K562 (cell line): Measurements from ENCODE around the gene TESK2. TPM values are rescaled to one million over a fixed set of nuclear protein-coding genes. Genes with fewer than 3 reads are reported as not detected.
"Not testable (repeated sequence)": the region's sequence is repeated elsewhere in the genome, so short reads cannot be mapped to it uniquely, and the experiment has no call there.

ENCODE experiments used
- ATAC-seq: fragments of 200-7000 bp; cut with Tn5 transposase; 3 replicates; pipeline ENCODE4 v1.9.1; 2020; ENCODE audit warnings: moderate library complexity
- BruUV-seq: library from RNA; stranded (reverse); fragments of 400-500 nt; replicated peaks from 2 replicates; lab custom pipeline; 2021; lab: Mats Ljungman, UMichigan
- CTCF ChIA-PET: fragments of 300-600 bp; formaldehyde crosslinking; extraction: SDS; loops from one replicate; lab custom pipeline; 2021; ENCODE audit warnings: low intra/inter-chr PET ratio; lab: Yijun Ruan, JAX
- POLR2A ChIA-PET: fragments of 300-600, 350-650 bp; sonication (Branson Sonifier 250); formaldehyde crosslinking; extraction: SDS; loops from one replicate; lab custom pipeline; 2021; ENCODE audit warnings: antibody characterized with exemption, inconsistent platforms; lab: Yijun Ruan, JAX
- DNase-seq, 4 experiments: peaks; one replicate each; pipeline versions ENCODE4 v3.0.0 to v3.0.0-alpha.2; 2011 to 2018; ENCODE audit warnings: low spot score in 3 of 4, mixed read lengths in 3 of 4; ENCODE audit errors: extremely low read depth in 1 of 4
- FAIRE-seq: peaks from 2 replicates; lab custom pipeline; 2011; peaks lifted over from hg19 to GRCh38; lab: Jason Lieb, UNC
- H2AFZ ChIP-seq: 2 replicates; pipeline ENCODE4 v1.6.0; 2011; ENCODE audit warnings: low read depth, low read length, control low read depth, inconsistent platforms
- H3K27ac ChIP-seq: fragments of 200-600 bp; 3 replicates; pipeline ENCODE4 v1.8.0; 2011; ENCODE audit warnings: low read depth, mild to moderate bottlenecking, control low read depth, inconsistent platforms, low read length, moderate library complexity, mixed read lengths; ENCODE audit errors: extremely low read depth
- H3K27me3 ChIP-seq, 2 experiments: fragments of 300-600 bp in 1 of 2; 2 replicates in 1 of 2; 3 replicates in 1 of 2; pipeline versions ENCODE4 v1.6.0 to v1.8.0; 2011; ENCODE audit warnings: inconsistent platforms in 2 of 2, low read length in 2 of 2, mild to moderate bottlenecking in 1 of 2, mixed read lengths in 1 of 2, moderate library complexity in 1 of 2; ENCODE audit not compliant: control insufficient read depth in 2 of 2, insufficient read depth in 2 of 2
- H3K36me3 ChIP-seq: fragments of 300-600 bp; 3 replicates; pipeline ENCODE4 v1.8.0; 2011; ENCODE audit warnings: mild to moderate bottlenecking, low read length, inconsistent platforms; ENCODE audit not compliant: control insufficient read depth, insufficient read depth
- H3K4me1 ChIP-seq, 2 experiments: fragments of 200-600 bp in 1 of 2; replicated peaks in 1 of 2; 2 replicates in 1 of 2; 3 replicates in 1 of 2; pipeline versions ENCODE4 v1.5.1 to v1.8.0; 2011; ENCODE audit warnings: inconsistent platforms in 2 of 2, low read length in 2 of 2, mild to moderate bottlenecking in 1 of 2, mixed read lengths in 1 of 2, moderate library complexity in 1 of 2; ENCODE audit not compliant: control insufficient read depth in 2 of 2, insufficient read depth in 2 of 2
- H3K4me2 ChIP-seq: 2 replicates; pipeline ENCODE4 v1.6.1; 2011; ENCODE audit warnings: low read length, control low read depth, inconsistent platforms, mixed read lengths; ENCODE audit not compliant: insufficient read depth
- H3K4me3 ChIP-seq: fragments of 200-600 bp; sonication (generic), shearing (Covaris generic); 2 replicates; pipeline ENCODE4 v1.5.1; 2016; ENCODE audit warnings: control low read depth, inconsistent platforms
- H3K79me2 ChIP-seq: fragments of 200-600 bp; 3 replicates; pipeline ENCODE4 v1.8.0; 2011; ENCODE audit warnings: low read length, inconsistent platforms; ENCODE audit not compliant: control insufficient read depth, insufficient read depth
- H3K9ac ChIP-seq, 2 experiments: 2 replicates each; pipeline versions ENCODE4 v1.6.0 to v1.6.1; 2011; ENCODE audit warnings: low read depth in 2 of 2, low read length in 2 of 2, control low read depth in 1 of 2, inconsistent platforms in 1 of 2, mild to moderate bottlenecking in 1 of 2, mixed read lengths in 1 of 2; ENCODE audit not compliant: insufficient read depth in 1 of 2
- H3K9me1 ChIP-seq: one replicate; pipeline ENCODE4 v1.6.0; 2011; ENCODE audit warnings: inconsistent platforms, mild to moderate bottlenecking, low read length, moderate library complexity; ENCODE audit not compliant: control insufficient read depth, insufficient read depth
- H3K9me3 ChIP-seq: replicated peaks from 2 replicates; pipeline ENCODE4 v1.5.1; 2011; ENCODE audit warnings: low read depth, low read length, inconsistent platforms; ENCODE audit not compliant: control insufficient read depth, insufficient read depth
- H4K20me1 ChIP-seq: replicated peaks from 2 replicates; pipeline ENCODE4 v1.6.1; 2011; ENCODE audit warnings: low read length, inconsistent platforms, mixed read lengths; ENCODE audit not compliant: control insufficient read depth, insufficient read depth
- BCOR ChIP-seq: fragments of 450-650 bp; IDR thresholded peaks from 2 replicates; pipeline ENCODE4 v1.6.1; 2016
- CHAMP1 ChIP-seq: fragments of 450-650 bp; IDR thresholded peaks from 2 replicates; pipeline ENCODE4 v1.6.1; 2016; ENCODE audit warnings: mild to moderate bottlenecking
- FOSL1 ChIP-seq: fragments of 200-800 bp; sonication (Bioruptor generic); conservative IDR thresholded peaks from 2 replicates; pipeline ENCODE4 v1.6.1; 2016; ENCODE audit warnings: missing genetic modification characterization, missing compliant biosample characterization
- MECOM ChIP-seq: fragments of 250-450 bp; sonication (Bioruptor Pico); IDR thresholded peaks from 2 replicates; pipeline ENCODE4 v1.8.0; 2022; ENCODE audit warnings: inconsistent platforms
- NR3C1 ChIP-seq: sonication (generic); formaldehyde crosslinking; IDR thresholded peaks from 2 replicates; pipeline ENCODE4 v1.8.1; 2022; ENCODE audit warnings: missing genetic modification reagents
- NR4A1 ChIP-seq, 2 experiments: fragments of 250-450 bp in 1 of 2; fragments of 450-650 bp in 1 of 2; sonication (Bioruptor Pico) in 1 of 2; IDR thresholded peaks; 2 replicates each; pipeline versions ENCODE4 v1.4.0 to v1.6.1; 2016 to 2020; ENCODE audit warnings: mild to moderate bottlenecking in 2 of 2, missing compliant biosample characterization in 1 of 2, missing genetic modification characterization in 1 of 2, moderate library complexity in 1 of 2
- PYGO2 ChIP-seq: fragments of 450-650 bp; IDR thresholded peaks from 2 replicates; pipeline ENCODE4 v1.6.1; 2016; ENCODE audit warnings: mild to moderate bottlenecking, missing genetic modification characterization, moderate library complexity, missing compliant biosample characterization
- RBM25 ChIP-seq: fragments of 200-400 bp; formaldehyde crosslinking; IDR thresholded peaks from 2 replicates; pipeline ENCODE4 v1.6.1; 2018; ENCODE audit warnings: low read length, low read depth, moderate library complexity; ENCODE audit not compliant: severe bottlenecking
- ZNF121 ChIP-seq: sonication (generic); formaldehyde crosslinking; conservative IDR thresholded peaks from 2 replicates; pipeline ENCODE4 v1.8.0; 2022; ENCODE audit warnings: missing genetic modification reagents
- WGBS: fragments of 100-300 bp; shearing (Covaris generic); methylation state at CpG from one replicate; pipeline ENCODE4 v1.1.6; 2016; ENCODE audit warnings: low coverage, mixed read lengths; ENCODE audit not compliant: insufficient coverage; ENCODE audit errors: missing lambda C conversion rate; 5-methylcytosine and 5-hydroxymethylcytosine counted together
- in situ Hi-C: fragments of 300-500 bp; cut with MboI; formaldehyde crosslinking; loops from 4 replicates; pipeline ENCODE4 v1.15.0; 2018; ENCODE audit warnings: inconsistent platforms, mixed read lengths
- intact Hi-C: fragments of 100-400 bp; cut with micrococcal nuclease; formaldehyde crosslinking; loops from 2 replicates; pipeline ENCODE4 v1.14.2; 2022
- polyA plus RNA-seq, 8 experiments: library from polyadenylated mRNA; depleted of rRNA in 4 of 8; stranded (reverse) in 5 of 8; unstranded in 3 of 8; fragments of >200 nt; fragmentation: Nextera tagmentation in 2 of 8; fragmentation: Illumina TruSeq in 1 of 8; extraction: Ambion mirVana in 2 of 8; extraction: Trizol in 1 of 8; gene quantifications; 2 replicates each; pipeline versions ENCODE4 v1.2.1 to v1.2.3, GENCODE V29; 2011 to 2014; ENCODE audit warnings: inconsistent platforms in 1 of 8, missing spikeins in 1 of 8
- total RNA-seq, 7 experiments: library from RNA; depleted of rRNA in 6 of 7; stranded (reverse); fragments of >200 nt in 6 of 7; fragmentation: Illumina TruSeq in 2 of 7; extraction: Trizol in 2 of 7; gene quantifications; 2 replicates each; pipeline versions ENCODE4 v1.2.1 to v1.2.3, GENCODE V29; 2011 to 2021; ENCODE audit warnings: low replicate concordance in 1 of 7

The TESK2 gene
- total and polyA plus RNA-seq, 9 of the 15 experiments (the other 6 are each of a cell fraction or from before 2014, with no cell fraction given) = 1.6 to 5.3 (median 3.7) TPM

GRCh38 chr1:45477646-45478045 is 13.3 kb downstream of the TESK2 start (continued):
- TF ChIP-seq CHAMP1 = no peak
- no peak for TF ChIP-seq NR3C1 (CRISPR knock-in tag)
- no peak for TF ChIP-seq PYGO2 (tag)
- TF ChIP-seq NR4A1 (CRISPR knock-in tag; IDR thresholded peaks at IDR 0.05) = no peak
- no peak for TF ChIP-seq NR4A1 (tag; IDR thresholded peaks at IDR 0.05)
- TF ChIP-seq FOSL1 = no peak
- no peak for TF ChIP-seq MECOM (CRISPR knock-in tag)

GRCh38 chr1:45474194-45474593 is 16.8 kb downstream of the TESK2 start:
- H3K9me3 ChIP-seq, in situ Hi-C loops, FAIRE-seq, BruUV-seq, H3K79me2 ChIP-seq, H3K27ac ChIP-seq, H4K20me1 ChIP-seq, H3K4me1 ChIP-seq, H3K4me2 ChIP-seq, H3K9ac ChIP-seq, CTCF ChIA-PET, H3K9me1 ChIP-seq, H3K4me3 ChIP-seq, intact Hi-C loops, ATAC-seq, H2AFZ ChIP-seq, DNase-seq, H3K36me3 ChIP-seq, H3K27me3 ChIP-seq: not testable (repeated sequence)
- TF ChIP-seq BCOR (peak; percentile 48; the same call in 1 of the 2 replicates), RBM25 (peak; percentile 73), ZNF121 (peak; percentile 97)
- 69% methylated on average over 6 of the region's 6 CpGs for WGBS
- POLR2A ChIA-PET = interaction anchor here (0.6 to 0.9 kb wide), 3 partner anchors 16 to 655 kb away, joined by 3 to 4 read pairs (median 3); no protein-coding TSS in a partner anchor
